Spleen (tissue), 7 donors: Measurements from ENCODE around the gene GNS.

Source experiments
- CTCF ChIP-seq, 11 experiments: fragments of 200-600 bp in 7 of 11; fragments of 450-650 bp in 4 of 11; sonication (generic) in 4 of 11; IDR thresholded peaks in 8 of 11; conservative IDR thresholded peaks in 3 of 11; 1 replicate in 7 of 11; 2 replicates in 4 of 11; pipeline versions ENCODE4 v1.4.0 to v1.8.0; 2016 to 2021; ENCODE audit warnings: antibody characterized with exemption in 11 of 11, inconsistent platforms in 4 of 11, mild to moderate bottlenecking in 1 of 11
- POLR2A ChIP-seq, 3 donors: fragments of 450-650 bp; IDR thresholded peaks; one replicate each; pipeline ENCODE4 v1.5.1; 2017; ENCODE audit warnings: antibody characterized with exemption in 3 of 3, mild to moderate bottlenecking in 1 of 3
- POLR2AphosphoS5 ChIP-seq, 3 donors: sonication (generic); formaldehyde crosslinking; IDR thresholded peaks; one replicate each; pipeline ENCODE4 v1.5.1; 2017; ENCODE audit warnings: antibody characterized with exemption in 3 of 3
- donor health status: DM: no; HTN: no; CAD: no; lungs with moderate emphysema.
- donor health status: DM: no; HTN: no; CAD: no.
- donor health status: DM: no; HTN: no; CAD: no.

- no peak for TF ChIP-seq CTCF (IDR thresholded peaks at IDR 0.05 in 8 of 11, conservative IDR thresholded peaks at IDR 0.05 in 3 of 11)
- TF ChIP-seq POLR2AphosphoS5 (IDR thresholded peaks at IDR 0.05): no peak
- TF ChIP-seq POLR2A (IDR thresholded peaks at IDR 0.05): no peak
Observed at GRCh38 chr12:64782191-64782876, 23.1 kb upstream of the GNS start.
